Heart left ventricle (tissue), 16 donors: ENCODE measurements around the gene FAM131C. TPM values are rescaled to one million over a fixed set of nuclear protein-coding genes. Genes with fewer than 3 reads are reported as not detected.
"Not testable (repeated sequence)": the region's sequence is repeated elsewhere in the genome, so short reads cannot be mapped to it uniquely, and the experiment has no call there.

Experiments
- ATAC-seq, 4 donors: fragments of 200-7000 bp; cut with Tn5 transposase; one replicate each; pipeline ENCODE4 v1.9.1; 2020 to 2022; ENCODE audit warnings: moderate library complexity in 4 of 4, mild to moderate bottlenecking in 3 of 4, moderate number of reproducible peaks in 1 of 4
- DNase-seq, 5 donors: peaks; one replicate each; pipeline ENCODE4 v3.0.0-alpha.2; 2020
- H3K27ac ChIP-seq, 12 donors: fragments of 200-600 bp; sonication (generic) in 4 of 12; one replicate each; pipeline versions ENCODE4 v1.5.0 to v1.8.0; 2016 to 2022; ENCODE audit warnings: mild to moderate bottlenecking in 2 of 12
- H3K27me3 ChIP-seq, 9 donors: fragments of 200-600 bp; sonication (generic) in 2 of 9; one replicate each; pipeline versions ENCODE4 v1.5.1 to v1.8.0; 2016 to 2022; ENCODE audit warnings: mild to moderate bottlenecking in 3 of 9
- H3K36me3 ChIP-seq, 9 donors: fragments of 200-600 bp; sonication (generic) in 2 of 9; one replicate each; pipeline versions ENCODE4 v1.5.0 to v1.8.0; 2018 to 2022; ENCODE audit warnings: mild to moderate bottlenecking in 2 of 9
- H3K4me1 ChIP-seq, 12 donors: fragments of 200-600 bp; sonication (generic) in 4 of 12; one replicate each; pipeline versions ENCODE4 v1.5.0 to v1.8.0; 2016 to 2022; ENCODE audit warnings: mild to moderate bottlenecking in 3 of 12
- H3K4me3 ChIP-seq, 12 donors: fragments of 200-600 bp; sonication (generic) in 4 of 12; one replicate each; pipeline versions ENCODE4 v1.5.0 to v1.8.0; 2017 to 2022; ENCODE audit warnings: mild to moderate bottlenecking in 9 of 12, moderate library complexity in 4 of 12
- H3K9me3 ChIP-seq, 12 donors: fragments of 200-600 bp; sonication (generic) in 4 of 12; one replicate each; pipeline versions ENCODE4 v1.5.0 to v1.8.0; 2016 to 2022; ENCODE audit warnings: mild to moderate bottlenecking in 1 of 12
- CTCF ChIP-seq, 12 donors: fragments of 200-600 bp; sonication (generic) in 4 of 12; IDR thresholded peaks; one replicate each; pipeline versions ENCODE4 v1.5.0 to v1.8.0; 2018 to 2022; ENCODE audit warnings: antibody characterized with exemption in 12 of 12, mild to moderate bottlenecking in 5 of 12
- POLR2A ChIP-seq, 2 donors: fragments of 450-650 bp; IDR thresholded peaks; one replicate each; pipeline ENCODE4 v1.6.1; 2017; ENCODE audit warnings: antibody characterized with exemption in 2 of 2, mild to moderate bottlenecking in 2 of 2, moderate library complexity in 2 of 2
- WGBS, 4 donors: extraction: QIAGEN DNeasy Blood & Tissue Kit in 2 of 4; methylation state at CpG; one replicate each; pipeline versions ENCODE4 v1.1.5 to v1.1.7; 2013 to 2018; 5-methylcytosine and 5-hydroxymethylcytosine counted together
- intact Hi-C, 10 donors: fragments of 100-400 bp; cut with DNase I; formaldehyde crosslinking; loops; one replicate each; pipeline versions ENCODE4 v1.11.1 to v1.14.2; 2022
- polyA plus RNA-seq, 2 donors: library from polyadenylated mRNA; stranded (reverse); fragments of 200-250 nt; gene quantifications; one replicate each; pipeline ENCODE4 v1.2.3, GENCODE V29; 2013
- total RNA-seq, 9 donors: library from RNA; depleted of rRNA in 2 of 9; stranded (reverse); fragments of >200 nt in 2 of 9; fragmentation: NEBNext Ultra II Directional in 3 of 9; extraction: Animal tissue kit (Norgen Biotek cat#: 25700) in 3 of 9; gene quantifications; one replicate each; pipeline versions ENCODE4 v1.1.0 to v1.2.4, GENCODE V29; 2016 to 2023
- donor health status: ischemic (EF 13 %, LVEDD 7.1; RV severe dilation, severe dysfunction).
- donor health status: healthy with polysubstance abuse.
- donor health status: DM: no; HTN: yes; CAD: no.
- donor health status: DM: no; HTN: no; CAD: no.
- donor health status: ischemic (EF 25% LVEDD 6.9; RV normal size, moderate dysfunction).
- donor health status: ischemic (EF 25% LVEDD 5.7; RV mildly dilated, moderate dysfunction).
- donor health status: healthy.
- donor health status: DM: yes; HTN: yes; CAD: no.
- donor health status: ischemic (EF 35%, LVEDD 5.7; RV mildly dilated, moderate dysfunction).
- donor health status: nonischemic (EF 11% LVEDD 7.7; RV severe dilation, severe dysfunction).
- donor health status: DM: yes; HTN: yes; CAD: no.
- donor health status: PGD.
- donor health status: ischemic (EF 29% LVEDD 5.4; RV normal size, mild dysfunction).
- donor health status: nonischemic (EF 23%, LVEDD 6.1; RV moderate dilation, normal function).

The FAM131C gene
- total and polyA plus RNA-seq, 11 donors: 1.1 to 17.8 (median 3.4) TPM

- 89 to 100% (median 96%) methylated on average over 1 of the region's 1 CpG for WGBS, 4 donors
- no peak for DNase-seq
- H3K27me3 ChIP-seq: peaks cover 0 to 10% (median 0%) of the 10 kb centered on the region in 9 donors
Measured at GRCh38 chr1:16029288-16029687, 44.2 kb downstream of the FAM131C start.

GRCh38 chr1:16029003-16029268, 44.5 kb downstream of the FAM131C start:
- H3K27me3 ChIP-seq, H3K9me3 ChIP-seq, H3K4me3 ChIP-seq, H3K36me3 ChIP-seq, ATAC-seq, DNase-seq, H3K27ac ChIP-seq, intact Hi-C loops: not testable (repeated sequence)
- 70 to 84% (median 73%) methylated on average over 6 to 13 of the region's 13 CpGs for WGBS, 4 donors
- H3K4me1 ChIP-seq: peaks cover 0 to 19% (median 10%) of the 10 kb centered on the region in 12 donors

More at GRCh38 chr1:16029288-16029687, 44.2 kb downstream of the FAM131C start:
- intact Hi-C loops: no loop called here
- no peak overlapping the region for H3K27ac ChIP-seq
- TF ChIP-seq POLR2A (IDR thresholded peaks at IDR 0.05) (no peak), CTCF (IDR thresholded peaks at IDR 0.05) (no peak)
- H3K4me1 ChIP-seq: peaks cover 0 to 19% (median 10%) of the 10 kb centered on the region in 12 donors
- no peaks in the 10 kb centered on the region for H3K9me3 ChIP-seq
- no peak for ATAC-seq
- H3K36me3 ChIP-seq: no peaks in the 10 kb centered on the region
- H3K4me3 ChIP-seq: no peak overlapping the region

GRCh38 chr1:16028237-16029002, 45.0 kb downstream of the FAM131C start:
- TF ChIP-seq CTCF (IDR thresholded peaks at IDR 0.05) (no peak), POLR2A (IDR thresholded peaks at IDR 0.05) (no peak)
- Histone ChIP-seq H3K27ac (no peak overlapping the region), H3K27me3 (peaks cover 0 to 10% (median 0%) of the 10 kb centered on the region in 9 donors), H3K36me3 (no peaks in the 10 kb centered on the region), H3K4me1 (peaks cover 0 to 19% (median 10%) of the 10 kb centered on the region in 12 donors), H3K4me3 (no peak overlapping the region), H3K9me3 (no peaks in the 10 kb centered on the region)
- no peak for DNase-seq
- intact Hi-C loops: no loop called here
- 61 to 75% (median 69%) methylated on average over 19 of the region's 19 CpGs for WGBS, 4 donors
- no peak for ATAC-seq

- Histone ChIP-seq H3K4me1 (peaks cover 0 to 11% (median 8%) of the 10 kb centered on the region in 12 donors), H3K36me3 (no peaks in the 10 kb centered on the region), H3K9me3 (no peaks in the 10 kb centered on the region), H3K27me3 (peaks cover 0 to 10% (median 0%) of the 10 kb centered on the region in 9 donors), H3K4me3 (peak overlapping the region in 7 of 12 donors; percentile 13 to 35 (median 23)), H3K27ac (no peak overlapping the region)
- no peak for TF ChIP-seq CTCF (IDR thresholded peaks at IDR 0.05)
- no peak for TF ChIP-seq POLR2A (IDR thresholded peaks at IDR 0.05)
- peak in 2 of 4 donors; percentile 6 to 30 for ATAC-seq
- 18 to 30% (median 22%) methylated on average over 20 to 33 of the region's 33 CpGs for whole genome bisulfite sequencing, 4 donors
- intact Hi-C loops: no loop called here
- DNase-seq: no peak
Measured at GRCh38 chr1:16026723-16027484, 46.5 kb downstream of the FAM131C start.

- H3K4me3 ChIP-seq, H3K9me3 ChIP-seq, DNase-seq, ATAC-seq, H3K27ac ChIP-seq, intact Hi-C loops, H3K27me3 ChIP-seq, H3K36me3 ChIP-seq: not testable (repeated sequence)
- WGBS, 4 donors: 41 to 80% (median 49%) methylated on average over 3 to 9 of the region's 10 CpGs
- peaks cover 0 to 17% (median 8%) of the 10 kb centered on the region in 12 donors for H3K4me1 ChIP-seq
Measured at GRCh38 chr1:16026302-16026701, 47.1 kb downstream of the FAM131C start.
